MCF 10A (cell line): ENCODE results near the gene SLC47A2. TPM values are rescaled to one million over a fixed set of nuclear protein-coding genes. Genes with fewer than 3 reads are reported as not detected.

Source experiments
- BruUV-seq: library from RNA; stranded (reverse); fragments of 400-500 nt; replicated peaks from 2 replicates; lab custom pipeline; 2021; lab: Mats Ljungman, UMichigan
- CTCF ChIA-PET: fragments of 300-600 bp; sonication (Branson Sonifier 250); formaldehyde crosslinking; extraction: SDS; loops from one replicate; lab custom pipeline; 2021; ENCODE audit warnings: antibody characterized with exemption, inconsistent platforms; lab: Yijun Ruan, JAX
- POLR2A ChIA-PET: fragments of 300-600, 350-650 bp; sonication (Branson Sonifier 250); formaldehyde crosslinking; extraction: SDS; loops from one replicate; lab custom pipeline; 2020; ENCODE audit warnings: antibody characterized with exemption, inconsistent platforms; lab: Yijun Ruan, JAX
- DNase-seq: peaks from one replicate; pipeline ENCODE4 v3.0.0-alpha.2; 2018; ENCODE audit not compliant: unreplicated experiment
- H3K27ac Mint-ChIP-seq: one replicate; pipeline ENCODE4 v1.8.0; 2022; ENCODE audit warnings: mild to moderate bottlenecking, low read depth, mixed read lengths; ENCODE audit not compliant: unreplicated experiment
- H3K27me3 Mint-ChIP-seq: one replicate; pipeline ENCODE4 v1.8.0; 2022; ENCODE audit warnings: mixed read lengths; ENCODE audit not compliant: insufficient read depth, unreplicated experiment
- H3K36me3 Mint-ChIP-seq: one replicate; pipeline ENCODE4 v1.8.0; 2022; ENCODE audit warnings: mild to moderate bottlenecking, moderate library complexity, mixed read lengths; ENCODE audit not compliant: insufficient read depth, unreplicated experiment
- H3K4me1 Mint-ChIP-seq: one replicate; pipeline ENCODE4 v1.8.0; 2022; ENCODE audit warnings: mixed read lengths; ENCODE audit not compliant: insufficient read depth, unreplicated experiment
- H3K4me3 Mint-ChIP-seq: one replicate; pipeline ENCODE4 v1.8.0; 2022; ENCODE audit warnings: mild to moderate bottlenecking, moderate library complexity, mixed read lengths; ENCODE audit not compliant: unreplicated experiment
- H3K9me3 Mint-ChIP-seq: one replicate; pipeline ENCODE4 v1.8.0; 2022; ENCODE audit warnings: mixed read lengths; ENCODE audit not compliant: unreplicated experiment
- CTCF ChIP-seq: fragments of 200-600 bp; IDR thresholded peaks from one replicate; pipeline ENCODE4 v1.8.0; 2022; ENCODE audit warnings: antibody characterized with exemption, mild to moderate bottlenecking; ENCODE audit not compliant: unreplicated experiment
- intact Hi-C: fragments of 100-400 bp; cut with micrococcal nuclease; formaldehyde crosslinking; loops from 2 replicates; pipeline ENCODE4 v1.14.1; 2022
- total RNA-seq: library from RNA; stranded (reverse); gene quantifications from 2 replicates; pipeline ENCODE4 v1.2.3, GENCODE V29; 2022

The SLC47A2 gene
- total RNA-seq, 1 experiment from 2014 or later: 0.54 TPM

- intact Hi-C loops: no loop called here
- no peak overlapping the region for H3K27ac Mint-ChIP-seq
- TF ChIP-seq CTCF: no peak
- BruUV-seq: no TSS peak
- H3K4me3 Mint-ChIP-seq: no peak overlapping the region
- H3K36me3 Mint-ChIP-seq: no peaks in the 10 kb centered on the region
- CTCF ChIA-PET: no interaction called here
- POLR2A ChIA-PET: no interaction called here
- DNase-seq: no peak
- no peaks in the 10 kb centered on the region for H3K9me3 Mint-ChIP-seq
- no peaks in the 10 kb centered on the region for H3K27me3 Mint-ChIP-seq
- H3K4me1 Mint-ChIP-seq: peaks cover 11% of the 10 kb centered on the region
Observed at GRCh38 chr17:19629449-19629848, 86.9 kb downstream of the SLC47A2 start.

Other genes with a start within 250 kb of the SLC47A2 start
- gene SLC47A1, start 182.7 kb downstream of the SLC47A2 start, total RNA-seq: 1.1 TPM in 1 of 2 replicates, not detected in the other
- 40.3 and 50.9 TPM in 2 replicates for gene ALDH3A2, start 67.8 kb downstream of the SLC47A2 start, total RNA-seq
- gene ALDH3A1, start 31.7 kb upstream of the SLC47A2 start, total RNA-seq: 4.9 and 13.4 TPM in 2 replicates
- gene ULK2, start 151.4 kb upstream of the SLC47A2 start, total RNA-seq: 7.9 and 11.4 TPM in 2 replicates